ENCODE results near the gene RCN2. TPM values are rescaled to one million over a fixed set of nuclear protein-coding genes. Genes with fewer than 3 reads are reported as not detected.
A peak's percentile ranks its signal among the peaks of the same experiment; 100 is the strongest.

RCN2 gene
- total RNA-seq, 1 donor from 2014 or later = 645 TPM

DNA sequence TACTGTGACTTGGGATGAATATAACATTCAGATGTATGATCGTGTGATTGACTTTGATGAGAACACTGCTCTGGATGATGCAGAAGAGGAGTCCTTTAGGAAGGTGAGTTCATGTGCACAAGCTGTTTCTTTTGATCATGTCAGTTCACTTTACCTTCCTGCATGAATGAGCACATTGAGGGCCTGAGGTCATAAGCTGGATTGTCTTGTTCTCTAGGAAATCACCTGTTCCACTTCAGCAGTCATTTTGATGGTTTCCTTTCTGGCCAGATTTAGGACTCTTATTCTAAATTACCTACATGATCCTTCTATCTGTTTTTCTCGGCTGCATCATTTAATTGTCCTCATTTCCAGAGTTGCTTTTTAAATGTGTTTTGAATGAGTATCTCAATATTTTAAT, 4.1 kb downstream of the RCN2 start:
- H3K4me3 ChIP-seq = no peak overlapping the region
- H2AFZ ChIP-seq (replicated peaks) = no peak overlapping the region
- peaks cover 52% of the 10 kb centered on the region for H4K20me1 ChIP-seq (ENCODE audit: low read depth)
- no peaks in the 10 kb centered on the region for H3K27me3 Mint-ChIP-seq (ENCODE audit: insufficient read depth, low read depth)
- peak; percentile 36 for DNase-seq (ENCODE audit: low spot score)
- peaks cover 40% of the 10 kb centered on the region for H3K4me1 ChIP-seq
- TF ChIP-seq, protein P1, sequence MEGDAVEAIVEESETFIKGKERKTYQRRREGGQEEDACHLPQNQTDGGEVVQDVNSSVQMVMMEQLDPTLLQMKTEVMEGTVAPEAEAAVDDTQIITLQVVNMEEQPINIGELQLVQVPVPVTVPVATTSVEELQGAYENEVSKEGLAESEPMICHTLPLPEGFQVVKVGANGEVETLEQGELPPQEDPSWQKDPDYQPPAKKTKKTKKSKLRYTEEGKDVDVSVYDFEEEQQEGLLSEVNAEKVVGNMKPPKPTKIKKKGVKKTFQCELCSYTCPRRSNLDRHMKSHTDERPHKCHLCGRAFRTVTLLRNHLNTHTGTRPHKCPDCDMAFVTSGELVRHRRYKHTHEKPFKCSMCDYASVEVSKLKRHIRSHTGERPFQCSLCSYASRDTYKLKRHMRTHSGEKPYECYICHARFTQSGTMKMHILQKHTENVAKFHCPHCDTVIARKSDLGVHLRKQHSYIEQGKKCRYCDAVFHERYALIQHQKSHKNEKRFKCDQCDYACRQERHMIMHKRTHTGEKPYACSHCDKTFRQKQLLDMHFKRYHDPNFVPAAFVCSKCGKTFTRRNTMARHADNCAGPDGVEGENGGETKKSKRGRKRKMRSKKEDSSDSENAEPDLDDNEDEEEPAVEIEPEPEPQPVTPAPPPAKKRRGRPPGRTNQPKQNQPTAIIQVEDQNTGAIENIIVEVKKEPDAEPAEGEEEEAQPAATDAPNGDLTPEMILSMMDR (IDR thresholded peaks at IDR 0.05) = no peak
- TF ChIP-seq EZH2phosphoT487 (IDR thresholded peaks at IDR 0.05) = no peak
- no peak for TF ChIP-seq EZH2 (IDR thresholded peaks at IDR 0.05)
- H3K27me3 ChIP-seq = no peaks in the 10 kb centered on the region
- H3K9ac ChIP-seq = no peak overlapping the region
- H3K27ac ChIP-seq = no peak overlapping the region
- H3K27ac Mint-ChIP-seq = no peak overlapping the region
- H3K36me3 ChIP-seq = peaks cover 28% of the 10 kb centered on the region
- peaks cover 40% of the 10 kb centered on the region for H3K4me1 Mint-ChIP-seq
- peaks cover 84% of the 10 kb centered on the region for H3K79me2 ChIP-seq (ENCODE audit: low read depth)
- peaks cover 37% of the 10 kb centered on the region for H3K36me3 Mint-ChIP-seq
- H3K9me3 ChIP-seq (ENCODE audit: low read depth) = no peaks in the 10 kb centered on the region
- H3F3A ChIP-seq (ENCODE audit: low read depth) = peaks cover 21% of the 10 kb centered on the region
- H3K4me2 ChIP-seq = peak overlapping the region; percentile 42
- H3K4me3 Mint-ChIP-seq = no peak overlapping the region
- no peaks in the 10 kb centered on the region for H3K9me3 Mint-ChIP-seq

DNA sequence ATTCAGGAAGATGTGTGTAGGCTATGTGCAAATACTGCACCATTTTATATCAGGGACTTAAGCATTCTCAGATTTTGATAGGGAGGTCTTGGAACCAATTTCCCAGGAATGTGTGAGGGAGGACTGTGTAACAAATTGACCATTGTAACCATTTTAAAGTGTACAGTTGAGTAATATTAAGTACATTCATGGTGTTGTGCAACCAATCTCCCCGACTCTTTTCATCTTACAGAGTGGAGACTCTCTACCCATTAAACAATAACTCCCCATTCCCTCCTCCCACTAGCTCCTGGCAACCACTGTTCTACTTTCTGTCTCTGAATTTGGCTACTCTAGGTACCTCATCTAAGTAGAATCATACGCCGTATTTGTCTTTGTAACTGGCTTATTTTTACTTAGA, 5.1 kb downstream of the RCN2 start:
- Mint-ChIP-seq H3K9me3 (no peaks in the 10 kb centered on the region), H3K36me3 (peaks cover 37% of the 10 kb centered on the region), H3K4me1 (peaks cover 35% of the 10 kb centered on the region), H3K27ac (no peak overlapping the region), H3K27me3 (ENCODE audit: insufficient read depth, low read depth) (no peaks in the 10 kb centered on the region), H3K4me3 (peak overlapping the region; percentile 10)
- H3K4me2 ChIP-seq = no peak overlapping the region
- peaks cover 28% of the 10 kb centered on the region for H3K36me3 ChIP-seq
- TF ChIP-seq EZH2phosphoT487 (IDR thresholded peaks at IDR 0.05) (no peak), EZH2 (IDR thresholded peaks at IDR 0.05) (no peak)
- TF ChIP-seq, protein P1 (IDR thresholded peaks at IDR 0.05) = no peak
- H3K79me2 ChIP-seq (ENCODE audit: low read depth) = peaks cover 83% of the 10 kb centered on the region
- H3K27me3 ChIP-seq = no peaks in the 10 kb centered on the region
- no peak for DNase-seq (ENCODE audit: low spot score)
- no peak overlapping the region for H3K9ac ChIP-seq
- peaks cover 52% of the 10 kb centered on the region for H4K20me1 ChIP-seq (ENCODE audit: low read depth)
- no peaks in the 10 kb centered on the region for H3K9me3 ChIP-seq (ENCODE audit: low read depth)
- H2AFZ ChIP-seq (replicated peaks) = no peak overlapping the region
- H3K4me1 ChIP-seq = peaks cover 33% of the 10 kb centered on the region
- peaks cover 14% of the 10 kb centered on the region for H3F3A ChIP-seq (ENCODE audit: low read depth)
- H3K4me3 ChIP-seq = no peak overlapping the region
- H3K27ac ChIP-seq = no peak overlapping the region

DNA sequence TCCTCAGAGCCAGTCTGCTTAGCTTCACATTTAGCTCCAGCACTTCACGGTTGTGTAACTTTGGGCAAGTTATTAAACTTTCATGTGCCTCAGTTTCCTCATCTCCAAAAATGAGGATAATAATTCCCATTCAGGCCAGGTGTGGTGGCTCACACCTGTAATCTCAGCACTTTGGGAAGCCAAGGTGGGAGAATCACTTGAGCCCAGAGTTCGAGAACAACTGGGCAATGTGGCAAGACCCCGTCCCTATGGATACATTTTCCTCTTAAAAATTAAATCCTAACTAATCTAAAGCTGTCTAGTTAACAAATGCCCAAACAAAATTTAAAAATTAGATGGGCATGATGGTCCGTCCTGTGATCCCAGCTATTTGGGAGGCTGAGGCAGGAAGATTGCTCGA, 7.2 kb downstream of the RCN2 start:
- Mint-ChIP-seq H3K4me1 (peaks cover 20% of the 10 kb centered on the region), H3K9me3 (no peaks in the 10 kb centered on the region), H3K4me3 (no peak overlapping the region), H3K27ac (no peak overlapping the region), H3K36me3 (peaks cover 39% of the 10 kb centered on the region), H3K27me3 (ENCODE audit: insufficient read depth, low read depth) (no peaks in the 10 kb centered on the region)
- TF ChIP-seq EZH2phosphoT487 (IDR thresholded peaks at IDR 0.05) (no peak), EZH2 (IDR thresholded peaks at IDR 0.05) (no peak)
- TF ChIP-seq, protein P1 (IDR thresholded peaks at IDR 0.05) = no peak
- no peak overlapping the region for H2AFZ ChIP-seq (replicated peaks)
- no peak overlapping the region for H3K4me3 ChIP-seq
- H3F3A ChIP-seq (ENCODE audit: low read depth) = peaks cover 14% of the 10 kb centered on the region
- no peaks in the 10 kb centered on the region for H3K27me3 ChIP-seq
- no peak overlapping the region for H3K9ac ChIP-seq
- H3K79me2 ChIP-seq (ENCODE audit: low read depth) = peaks cover 76% of the 10 kb centered on the region
- H4K20me1 ChIP-seq (ENCODE audit: low read depth) = peaks cover 39% of the 10 kb centered on the region
- H3K36me3 ChIP-seq = peaks cover 35% of the 10 kb centered on the region
- no peak overlapping the region for H3K4me2 ChIP-seq
- no peak overlapping the region for H3K27ac ChIP-seq
- DNase-seq (ENCODE audit: low spot score) = no peak
- H3K9me3 ChIP-seq (ENCODE audit: low read depth) = no peaks in the 10 kb centered on the region
- peaks cover 21% of the 10 kb centered on the region for H3K4me1 ChIP-seq

Measured in neural progenitor cell (in vitro differentiated cells).